HepG2 (cell line): ENCODE results near the gene SOCS1. TPM values are rescaled to one million over a fixed set of nuclear protein-coding genes. Genes with fewer than 3 reads are reported as not detected.

ENCODE experiments used
- ATF1 ChIP-seq: IDR thresholded peaks from 2 replicates; pipeline ENCODE4 v1.6.1; 2016; ENCODE audit warnings: mild to moderate bottlenecking, control low read depth
- CREM ChIP-seq, 2 experiments: sonication (generic) in 1 of 2; formaldehyde crosslinking in 1 of 2; IDR thresholded peaks; 2 replicates each; pipeline versions ENCODE4 v1.4.0 to v1.6.1; 2016 to 2020; ENCODE audit warnings: antibody characterized with exemption in 1 of 2, mild to moderate bottlenecking in 1 of 2, missing genetic modification reagents in 1 of 2
- ETV5 ChIP-seq: IDR thresholded peaks from 2 replicates; pipeline ENCODE4 v1.6.1; 2018; ENCODE audit warnings: missing biosample characterization, missing genetic modification reagents, inconsistent platforms, borderline replicate concordance
- FOXO1 ChIP-seq: sonication (generic); formaldehyde crosslinking; IDR thresholded peaks from 2 replicates; pipeline ENCODE4 v1.4.0; 2020; ENCODE audit warnings: missing genetic modification reagents
- MED8 ChIP-seq: sonication (generic); formaldehyde crosslinking; IDR thresholded peaks from 2 replicates; pipeline ENCODE4 v1.8.1; 2023; ENCODE audit warnings: mild to moderate bottlenecking, missing genetic modification reagents; ENCODE audit not compliant: insufficient replicate concordance
- PAX8 ChIP-seq: sonication (generic); formaldehyde crosslinking; IDR thresholded peaks from 2 replicates; pipeline ENCODE4 v1.8.0; 2022; ENCODE audit warnings: mild to moderate bottlenecking, missing genetic modification reagents, borderline replicate concordance
- RCOR2 ChIP-seq: IDR thresholded peaks from 2 replicates; pipeline ENCODE4 v1.6.1; 2016; ENCODE audit warnings: missing biosample characterization, missing genetic modification reagents
- RXRB ChIP-seq: IDR thresholded peaks from 2 replicates; pipeline ENCODE4 v1.6.1; 2016; ENCODE audit warnings: borderline replicate concordance, missing genetic modification reagents, missing compliant biosample characterization
- ZNF136 ChIP-seq: sonication (generic); formaldehyde crosslinking; IDR thresholded peaks from 2 replicates; pipeline ENCODE4 v1.8.1; 2022; ENCODE audit warnings: low read depth, mild to moderate bottlenecking, moderate library complexity, missing genetic modification reagents
- ZNF17 ChIP-seq: sonication (generic); formaldehyde crosslinking; IDR thresholded peaks from 2 replicates; pipeline ENCODE4 v1.5.0; 2020; ENCODE audit warnings: mild to moderate bottlenecking, missing genetic modification reagents
- ZNF260 ChIP-seq: sonication (generic); formaldehyde crosslinking; IDR thresholded peaks from 2 replicates; pipeline ENCODE4 v1.4.0; 2020; ENCODE audit warnings: missing genetic modification reagents, low read depth, mild to moderate bottlenecking, borderline replicate concordance
- ZNF557 ChIP-seq: sonication (generic); formaldehyde crosslinking; IDR thresholded peaks from 2 replicates; pipeline ENCODE4 v1.4.0; 2020; ENCODE audit warnings: missing genetic modification reagents
- polyA plus RNA-seq, 8 experiments: library from polyadenylated mRNA; depleted of rRNA in 3 of 8; stranded (reverse) in 7 of 8; unstranded in 1 of 8; fragments of >200 nt; fragmentation: Illumina TruSeq in 4 of 8; extraction: Trizol in 4 of 8; gene quantifications; 2 replicates each; pipeline versions ENCODE4 v1.2.1 to v1.2.3, GENCODE V29; 2011 to 2016; ENCODE audit warnings: low read depth in 4 of 8, missing spikeins in 1 of 8, mixed read lengths in 1 of 8; ENCODE audit not compliant: insufficient read depth in 1 of 8
- total RNA-seq, 5 experiments: library from RNA; depleted of rRNA; stranded (reverse); fragments of >200 nt; fragmentation: Illumina TruSeq; extraction: Trizol; gene quantifications; 2 replicates each; pipeline ENCODE4 v1.2.3, GENCODE V29; 2016; ENCODE audit warnings: low read depth in 1 of 5
- TF ChIP-seq, protein P1 (sequence below): sonication (generic); formaldehyde crosslinking; IDR thresholded peaks from 2 replicates; pipeline ENCODE4 v1.9.0; 2021; ENCODE audit warnings: missing genetic modification reagents, mild to moderate bottlenecking, borderline replicate concordance
- TF ChIP-seq, protein P2 (sequence below): sonication (generic); formaldehyde crosslinking; IDR thresholded peaks from 2 replicates; pipeline ENCODE4 v1.8.0; 2023; ENCODE audit warnings: mild to moderate bottlenecking, missing genetic modification reagents
- TF ChIP-seq, protein P3 (sequence below): fragments of 450-650 bp; IDR thresholded peaks from 2 replicates; pipeline ENCODE4 v1.6.1; 2016
- TF ChIP-seq, protein P4 (sequence below): sonication (generic); formaldehyde crosslinking; IDR thresholded peaks from 2 replicates; pipeline ENCODE4 v1.8.1; 2022; ENCODE audit warnings: low read depth, mild to moderate bottlenecking, missing genetic modification reagents
- TF ChIP-seq, protein P5 (sequence below): IDR thresholded peaks from 2 replicates; pipeline ENCODE4 v1.6.1; 2012; ENCODE audit warnings: inconsistent platforms

SOCS1 gene
- total and polyA plus RNA-seq, 2 of the 13 experiments (the other 11 are each of a cell fraction or from before 2014, with no cell fraction given): 5.3 to 6.3 TPM

DNA sequence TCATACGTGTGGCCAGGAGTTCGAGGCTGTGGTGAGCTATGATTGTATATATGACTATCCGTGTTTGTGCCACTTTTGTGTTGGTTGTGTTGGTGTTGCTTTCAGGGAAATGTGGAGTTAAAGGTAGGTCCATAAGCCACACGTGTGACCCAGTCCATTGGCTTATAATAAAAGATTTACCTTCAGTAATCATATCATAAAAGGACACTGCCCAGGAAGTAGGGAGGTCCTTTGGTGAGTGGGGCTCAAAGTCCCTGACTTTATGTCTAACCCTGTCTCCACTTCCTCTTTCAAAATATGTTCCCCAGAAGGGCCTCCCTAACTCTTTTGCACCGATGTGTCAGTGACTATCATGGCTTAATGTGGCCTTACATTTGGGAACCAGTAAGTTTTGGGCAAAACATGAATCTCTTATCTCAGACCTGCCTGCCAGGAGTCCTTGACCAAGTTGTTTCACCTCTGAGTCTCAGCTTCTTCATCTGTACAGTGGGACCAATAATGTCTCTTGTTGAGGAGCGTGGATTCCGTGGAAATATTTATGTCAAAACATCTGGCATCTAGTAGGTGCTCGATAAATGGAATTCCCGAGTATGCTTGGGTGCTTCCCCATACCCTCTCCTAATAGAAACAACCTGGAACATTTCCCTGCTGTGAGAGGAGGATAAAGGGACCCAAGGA is 8.3 kb upstream of the SOCS1 start (continued):
- TF ChIP-seq PAX8 (no peak), ZNF136 (CRISPR knock-in tag) (no peak), ZNF17 (CRISPR knock-in tag) (no peak), FOXO1 (CRISPR knock-in tag) (no peak), MED8 (CRISPR knock-in tag) (no peak), ETV5 (CRISPR knock-in tag) (peak; percentile 37; the same call in 1 of the 2 replicates), RCOR2 (CRISPR knock-in tag) (0 out of 2 replicates have a peak, but pooled peaks have one; percentile 60), CREM (IDR thresholded peaks at IDR 0.05) (no peak), CREM (CRISPR knock-in tag; IDR thresholded peaks at IDR 0.05) (no peak), RXRB (no peak), ATF1 (CRISPR knock-in tag) (no peak), ZNF260 (CRISPR knock-in tag) (no peak), ZNF557 (CRISPR knock-in tag) (no peak)
- TF ChIP-seq, protein P1, sequence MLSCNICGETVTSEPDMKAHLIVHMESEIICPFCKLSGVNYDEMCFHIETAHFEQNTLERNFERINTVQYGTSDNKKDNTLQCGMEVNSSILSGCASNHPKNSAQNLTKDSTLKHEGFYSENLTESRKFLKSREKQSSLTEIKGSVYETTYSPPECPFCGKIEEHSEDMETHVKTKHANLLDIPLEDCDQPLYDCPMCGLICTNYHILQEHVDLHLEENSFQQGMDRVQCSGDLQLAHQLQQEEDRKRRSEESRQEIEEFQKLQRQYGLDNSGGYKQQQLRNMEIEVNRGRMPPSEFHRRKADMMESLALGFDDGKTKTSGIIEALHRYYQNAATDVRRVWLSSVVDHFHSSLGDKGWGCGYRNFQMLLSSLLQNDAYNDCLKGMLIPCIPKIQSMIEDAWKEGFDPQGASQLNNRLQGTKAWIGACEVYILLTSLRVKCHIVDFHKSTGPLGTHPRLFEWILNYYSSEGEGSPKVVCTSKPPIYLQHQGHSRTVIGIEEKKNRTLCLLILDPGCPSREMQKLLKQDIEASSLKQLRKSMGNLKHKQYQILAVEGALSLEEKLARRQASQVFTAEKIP (CRISPR knock-in tag): no peak
- TF ChIP-seq, protein P2, sequence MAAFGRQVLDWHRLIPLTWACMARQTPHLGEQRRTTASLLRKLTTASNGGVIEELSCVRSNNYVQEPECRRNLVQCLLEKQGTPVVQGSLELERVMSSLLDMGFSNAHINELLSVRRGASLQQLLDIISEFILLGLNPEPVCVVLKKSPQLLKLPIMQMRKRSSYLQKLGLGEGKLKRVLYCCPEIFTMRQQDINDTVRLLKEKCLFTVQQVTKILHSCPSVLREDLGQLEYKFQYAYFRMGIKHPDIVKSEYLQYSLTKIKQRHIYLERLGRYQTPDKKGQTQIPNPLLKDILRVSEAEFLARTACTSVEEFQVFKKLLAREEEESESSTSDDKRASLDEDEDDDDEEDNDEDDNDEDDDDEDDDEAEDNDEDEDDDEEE (CRISPR knock-in tag): no peak
- TF ChIP-seq, protein P3, sequence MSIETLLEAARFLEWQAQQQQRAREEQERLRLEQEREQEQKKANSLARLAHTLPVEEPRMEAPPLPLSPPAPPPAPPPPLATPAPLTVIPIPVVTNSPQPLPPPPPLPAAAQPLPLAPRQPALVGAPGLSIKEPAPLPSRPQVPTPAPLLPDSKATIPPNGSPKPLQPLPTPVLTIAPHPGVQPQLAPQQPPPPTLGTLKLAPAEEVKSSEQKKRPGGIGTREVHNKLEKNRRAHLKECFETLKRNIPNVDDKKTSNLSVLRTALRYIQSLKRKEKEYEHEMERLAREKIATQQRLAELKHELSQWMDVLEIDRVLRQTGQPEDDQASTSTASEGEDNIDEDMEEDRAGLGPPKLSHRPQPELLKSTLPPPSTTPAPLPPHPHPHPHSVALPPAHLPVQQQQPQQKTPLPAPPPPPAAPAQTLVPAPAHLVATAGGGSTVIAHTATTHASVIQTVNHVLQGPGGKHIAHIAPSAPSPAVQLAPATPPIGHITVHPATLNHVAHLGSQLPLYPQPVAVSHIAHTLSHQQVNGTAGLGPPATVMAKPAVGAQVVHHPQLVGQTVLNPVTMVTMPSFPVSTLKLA: 0 out of 2 replicates have a peak, but pooled peaks have one; percentile 1
- TF ChIP-seq, protein P4, sequence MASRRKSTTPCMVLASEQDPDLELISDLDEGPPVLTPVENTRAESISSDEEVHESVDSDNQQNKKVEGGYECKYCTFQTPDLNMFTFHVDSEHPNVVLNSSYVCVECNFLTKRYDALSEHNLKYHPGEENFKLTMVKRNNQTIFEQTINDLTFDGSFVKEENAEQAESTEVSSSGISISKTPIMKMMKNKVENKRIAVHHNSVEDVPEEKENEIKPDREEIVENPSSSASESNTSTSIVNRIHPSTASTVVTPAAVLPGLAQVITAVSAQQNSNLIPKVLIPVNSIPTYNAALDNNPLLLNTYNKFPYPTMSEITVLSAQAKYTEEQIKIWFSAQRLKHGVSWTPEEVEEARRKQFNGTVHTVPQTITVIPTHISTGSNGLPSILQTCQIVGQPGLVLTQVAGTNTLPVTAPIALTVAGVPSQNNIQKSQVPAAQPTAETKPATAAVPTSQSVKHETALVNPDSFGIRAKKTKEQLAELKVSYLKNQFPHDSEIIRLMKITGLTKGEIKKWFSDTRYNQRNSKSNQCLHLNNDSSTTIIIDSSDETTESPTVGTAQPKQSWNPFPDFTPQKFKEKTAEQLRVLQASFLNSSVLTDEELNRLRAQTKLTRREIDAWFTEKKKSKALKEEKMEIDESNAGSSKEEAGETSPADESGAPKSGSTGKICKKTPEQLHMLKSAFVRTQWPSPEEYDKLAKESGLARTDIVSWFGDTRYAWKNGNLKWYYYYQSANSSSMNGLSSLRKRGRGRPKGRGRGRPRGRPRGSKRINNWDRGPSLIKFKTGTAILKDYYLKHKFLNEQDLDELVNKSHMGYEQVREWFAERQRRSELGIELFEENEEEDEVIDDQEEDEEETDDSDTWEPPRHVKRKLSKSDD (CRISPR knock-in tag): no peak
- TF ChIP-seq, protein P5, sequence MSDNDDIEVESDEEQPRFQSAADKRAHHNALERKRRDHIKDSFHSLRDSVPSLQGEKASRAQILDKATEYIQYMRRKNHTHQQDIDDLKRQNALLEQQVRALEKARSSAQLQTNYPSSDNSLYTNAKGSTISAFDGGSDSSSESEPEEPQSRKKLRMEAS: peak; percentile 25; the same call in 1 of the 2 replicates
